Measurements from ENCODE around the gene C12orf60.
A peak's percentile ranks its signal among the peaks of the same experiment; 100 is the strongest.

Gene C12orf60

DNA sequence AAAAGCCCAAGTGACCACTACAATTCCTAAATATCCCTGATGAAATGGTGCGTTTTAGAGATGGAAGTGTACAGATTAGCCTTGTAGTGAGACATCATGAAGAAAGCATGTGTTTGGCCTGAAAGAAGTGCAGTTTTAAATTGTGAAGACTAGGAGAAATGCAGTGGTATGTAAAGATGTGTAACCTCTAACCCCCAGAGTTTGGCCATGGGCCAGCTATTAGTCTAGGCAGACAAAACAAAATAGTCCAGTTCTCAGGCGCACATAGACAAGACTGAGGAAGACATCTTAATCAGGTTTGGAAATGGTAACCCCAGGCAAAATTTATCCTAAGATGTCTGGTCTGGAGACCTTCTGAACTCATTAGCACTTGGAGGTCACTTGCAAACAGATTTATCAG lies 23.6 kb upstream of the C12orf60 start:
- no peak for DNase-seq

DNA sequence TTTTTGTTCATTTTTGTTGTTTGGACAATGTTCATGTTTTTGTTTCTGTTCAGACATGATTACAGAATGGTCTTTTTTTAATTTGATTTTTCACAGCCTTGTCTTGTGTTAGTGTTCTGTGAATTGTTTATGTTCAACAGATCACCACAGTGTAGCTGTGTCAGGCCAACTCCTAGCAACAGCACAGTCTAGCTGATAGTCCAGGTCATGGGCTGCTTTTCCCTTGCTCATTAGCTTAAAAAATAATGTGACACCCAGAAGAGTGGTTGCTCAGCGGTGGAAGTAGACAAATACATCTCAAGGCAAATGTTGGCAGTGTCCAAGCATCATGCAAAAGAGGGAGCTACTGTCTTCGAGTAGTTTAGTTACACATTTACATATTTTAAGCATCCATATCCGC lies 22.6 kb upstream of the C12orf60 start:
- DNase-seq: no peak

DNA sequence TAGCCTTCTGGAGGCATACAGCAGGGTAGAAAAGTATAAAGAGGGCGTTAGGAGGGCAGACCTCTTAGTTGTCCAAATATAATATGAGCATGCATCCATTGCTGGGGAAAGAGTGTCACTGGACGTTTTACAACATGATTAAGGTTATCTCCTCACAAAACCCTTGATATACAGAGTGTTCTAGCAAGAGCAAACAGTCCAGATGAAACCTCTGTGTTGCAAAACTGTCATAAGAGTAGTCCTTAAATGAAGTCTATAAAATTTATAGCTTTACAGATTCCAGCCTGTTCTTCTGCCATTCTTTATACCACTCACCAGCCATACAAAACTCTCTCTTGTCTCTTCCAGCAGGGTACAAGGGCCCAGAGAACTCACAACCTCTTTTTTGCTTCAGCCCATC lies 21.9 kb upstream of the C12orf60 start:
- DNase-seq: no peak

DNA sequence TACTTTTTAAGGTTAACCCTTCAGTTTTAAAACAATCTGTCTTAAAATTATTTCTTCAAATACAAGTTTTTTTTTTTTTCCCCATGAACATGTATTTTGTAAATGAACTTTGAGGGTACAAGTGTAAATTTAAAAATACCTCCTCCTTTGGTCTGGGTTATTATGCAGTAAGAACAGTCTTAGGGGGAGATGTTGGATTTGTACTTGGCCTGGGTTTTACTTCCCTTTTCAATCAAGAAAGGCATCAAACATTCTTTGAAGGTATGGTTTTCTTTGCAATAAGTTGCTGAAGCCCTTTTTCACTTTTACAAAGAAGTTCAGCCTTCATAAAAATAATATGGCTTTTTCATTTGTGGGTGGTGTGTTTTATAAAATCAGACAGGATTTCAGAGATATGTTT lies 20.7 kb upstream of the C12orf60 start:
- no peak for DNase-seq

DNA sequence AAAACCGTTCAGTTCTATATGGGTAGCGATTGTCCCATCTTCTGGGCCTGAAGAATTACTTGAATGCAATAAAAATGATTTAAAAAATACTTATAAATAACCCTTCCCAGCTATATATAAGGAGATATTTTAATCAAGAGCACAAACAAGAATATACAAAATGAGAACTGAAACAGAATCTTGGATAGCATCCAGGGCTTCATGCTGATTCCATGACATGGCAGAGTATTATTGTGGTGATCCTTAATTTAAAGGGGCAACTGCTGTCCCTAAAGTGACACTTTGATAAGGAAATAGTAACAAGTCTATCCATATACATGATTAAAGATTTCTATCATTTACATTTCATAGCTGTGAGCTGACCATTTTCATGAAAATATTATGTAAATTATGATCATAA lies 19.0 kb upstream of the C12orf60 start:
- DNase-seq: no peak

DNA sequence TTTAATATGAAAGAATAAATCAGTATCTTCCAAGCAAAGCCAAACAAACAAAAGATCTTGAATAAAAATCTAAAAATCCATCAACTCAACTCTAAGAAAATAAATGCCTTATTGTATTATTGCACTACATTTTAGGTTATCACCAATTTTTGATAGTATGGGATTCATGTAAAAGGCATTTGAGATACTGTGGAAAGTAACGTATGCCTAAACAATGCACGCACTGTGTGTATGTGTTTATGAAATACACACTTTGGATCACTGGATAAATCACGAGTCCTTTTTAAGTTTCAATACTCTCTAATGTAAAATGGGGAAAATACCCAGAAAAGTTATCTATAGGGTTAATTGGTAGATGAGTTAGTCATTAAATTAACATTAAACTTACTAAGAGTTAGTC lies 17.9 kb upstream of the C12orf60 start:
- DNase-seq: no peak

DNA sequence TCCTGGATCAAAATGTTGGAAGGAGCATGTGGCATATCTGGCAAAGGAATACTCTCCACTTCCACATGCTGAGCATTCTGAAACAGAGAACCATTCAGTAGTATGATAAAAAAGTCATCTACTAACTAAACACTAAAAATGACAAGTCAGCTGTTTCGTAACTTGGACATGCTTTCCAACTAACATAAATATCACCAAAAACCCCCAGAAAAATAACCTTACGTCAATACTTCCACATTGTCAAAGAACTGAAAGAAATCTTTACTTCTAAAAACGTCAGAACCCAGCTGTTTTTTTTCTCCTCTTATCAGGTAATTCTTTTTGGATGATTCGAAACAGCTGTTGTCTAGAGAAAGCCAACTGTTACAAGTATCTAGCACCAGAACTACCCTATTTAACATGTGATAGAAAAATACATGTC lies 8.4 kb upstream of the C12orf60 start:
- DNase-seq: no peak

DNA sequence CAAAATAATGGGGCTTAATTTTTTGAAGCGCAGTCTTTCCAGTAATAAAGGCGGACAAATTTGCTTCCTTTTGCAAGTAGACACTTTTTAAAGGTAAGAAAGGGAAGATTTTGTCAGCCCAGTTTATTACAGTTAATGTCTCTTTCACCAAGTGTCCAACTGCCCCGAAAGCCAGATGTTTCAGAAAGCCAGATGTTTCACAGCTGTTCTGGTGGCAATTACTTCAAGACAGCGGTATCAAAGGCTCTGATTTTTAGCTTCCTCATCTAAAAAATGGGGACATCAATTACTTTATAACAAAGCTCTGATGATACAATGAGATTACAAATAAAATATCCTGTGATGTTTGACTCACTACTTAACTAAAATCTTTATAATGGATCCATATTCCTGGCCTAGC lies 1.2 kb upstream of the C12orf60 start:
- no peak for DNase-seq

DNA sequence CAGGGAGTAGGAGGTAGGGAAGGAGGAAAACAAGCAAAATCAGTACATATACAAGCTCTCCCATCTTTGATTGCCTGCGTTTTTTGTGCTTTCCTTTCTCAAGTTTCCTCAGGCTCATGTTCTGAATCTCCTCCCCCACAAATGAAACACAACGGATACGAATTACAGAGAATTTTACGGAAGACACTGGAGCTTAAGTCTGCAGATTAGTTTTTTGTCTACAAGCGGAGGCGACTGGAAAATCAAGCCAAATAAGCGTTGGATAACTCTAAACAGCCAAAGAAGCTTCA lies 804 bp upstream of the C12orf60 start:
- peak; percentile 36 for DNase-seq

DNA sequence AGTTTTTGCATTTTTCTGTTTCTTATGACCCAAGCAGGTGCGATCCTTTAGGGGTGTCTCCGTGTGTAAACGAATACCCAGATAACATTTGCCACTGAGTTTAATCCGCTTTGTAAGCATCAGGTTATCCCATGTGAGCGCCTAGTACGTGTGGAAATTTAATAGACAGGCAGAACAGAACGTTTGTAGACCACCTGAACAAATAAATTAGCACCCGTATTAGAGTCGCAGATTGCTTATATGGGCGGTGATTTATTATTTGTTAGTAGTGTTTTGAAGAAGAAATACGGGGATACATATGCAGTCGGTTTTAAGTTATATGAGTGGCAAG lies 325 bp downstream of the C12orf60 start:
- peak; percentile 87 for DNase-seq

DNA sequence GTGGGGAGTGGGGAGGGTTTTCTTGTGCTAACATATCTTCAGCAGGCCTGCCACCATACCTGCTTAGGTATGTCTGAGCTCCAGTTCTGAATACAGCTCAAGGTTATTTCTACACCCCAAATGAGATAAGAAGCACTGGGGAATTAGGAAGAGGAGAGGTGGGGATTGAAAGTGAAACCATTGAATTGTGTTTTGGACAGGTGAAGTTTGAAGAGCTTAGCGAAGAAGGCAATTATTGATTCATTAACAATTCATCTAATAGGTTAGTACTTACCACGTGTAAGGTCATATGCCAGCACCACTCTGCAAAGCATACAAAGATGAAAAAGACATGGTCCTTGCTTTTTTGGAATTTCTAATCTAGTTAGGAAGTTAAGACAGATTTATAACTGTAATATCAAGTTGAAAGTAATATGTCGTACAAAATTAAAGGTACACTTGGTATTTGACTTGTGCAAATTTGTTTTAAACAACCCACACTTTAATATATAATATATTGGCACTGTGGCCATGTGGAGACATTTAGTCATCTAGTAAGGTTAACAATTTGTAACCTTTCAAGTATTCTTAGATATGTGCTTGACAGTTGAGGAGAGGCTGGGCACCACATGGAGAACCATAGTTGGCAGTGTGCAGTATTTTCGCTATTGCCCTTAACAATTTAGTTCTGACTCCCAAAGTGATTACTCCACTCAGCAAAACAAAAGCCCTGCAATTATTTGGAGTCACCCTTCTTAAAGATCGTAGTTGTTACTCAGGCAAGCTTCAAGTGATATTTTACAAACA lies 6.9 kb downstream of the C12orf60 start:
- no peak for DNase-seq

DNA sequence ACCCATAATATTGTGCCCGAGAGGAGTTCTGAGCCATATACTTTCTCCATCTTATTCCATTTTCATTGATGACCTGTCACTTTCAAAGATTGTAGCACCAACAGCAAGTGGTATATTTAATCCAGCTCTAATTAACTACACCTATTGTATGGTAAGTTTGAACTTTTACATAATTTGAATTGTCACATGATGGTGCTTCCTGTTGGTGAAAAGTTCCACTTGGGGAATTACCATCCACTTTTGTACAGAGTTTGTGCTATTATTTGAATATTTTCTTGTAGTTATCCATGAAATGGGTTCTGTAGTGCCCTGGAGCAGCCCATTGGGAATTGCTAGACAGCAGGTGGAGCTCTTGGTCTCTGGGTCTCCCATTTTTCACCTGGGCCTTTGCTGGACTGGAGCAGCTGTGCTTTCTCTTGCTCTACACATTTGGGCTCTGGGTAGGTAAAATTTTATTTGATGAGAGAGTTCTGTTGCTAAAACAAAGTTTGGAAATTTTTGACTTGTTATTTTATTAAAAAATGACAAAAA lies 7.5 kb downstream of the C12orf60 start:
- peak; percentile 21 for DNase-seq

DNA sequence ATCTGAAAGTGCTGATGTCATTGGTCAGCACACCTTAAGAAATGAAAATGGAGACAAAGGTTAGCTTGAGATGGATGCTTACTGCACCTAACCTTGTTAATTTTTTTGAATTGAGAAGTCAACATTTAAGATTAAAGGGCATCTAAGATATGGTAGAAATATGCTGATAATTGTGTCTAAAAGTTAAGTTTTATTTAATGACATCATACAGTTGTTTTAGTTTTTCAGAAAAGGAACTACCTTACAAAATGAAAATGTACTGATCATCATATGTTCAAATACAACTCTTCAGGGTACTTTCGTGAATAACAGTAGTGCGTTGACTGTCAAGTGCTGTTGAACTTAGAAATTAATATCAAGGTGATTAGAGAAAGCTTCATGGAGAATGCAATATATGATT lies 8.0 kb downstream of the C12orf60 start:
- no peak for DNase-seq

DNA sequence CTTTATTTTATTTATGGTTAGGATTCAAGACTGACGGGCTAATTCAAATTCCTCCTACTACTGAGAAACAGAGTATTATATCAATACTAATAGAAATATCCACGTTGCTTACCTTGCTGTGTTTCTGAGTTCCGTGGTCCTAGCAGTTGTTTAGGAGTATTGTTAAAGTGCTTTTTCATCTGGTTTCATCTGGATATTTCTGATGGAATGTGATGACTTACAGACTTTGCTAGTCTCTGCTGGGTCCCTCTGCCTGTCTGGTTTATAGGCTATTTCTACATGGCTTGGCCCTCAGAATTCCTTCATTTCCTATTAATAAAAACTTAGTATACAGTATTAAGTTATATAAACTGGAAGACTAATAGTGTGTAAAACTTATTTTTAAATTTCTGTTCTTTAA lies 10.5 kb downstream of the C12orf60 start, which contains the start of gene SMCO3:
SMCO3 (minus strand) TSS at position 169 of the 400 bp plus-strand sequence. CDS start 7,502 bp downstream, outside the sequence.
- no peak for DNase-seq

DNA sequence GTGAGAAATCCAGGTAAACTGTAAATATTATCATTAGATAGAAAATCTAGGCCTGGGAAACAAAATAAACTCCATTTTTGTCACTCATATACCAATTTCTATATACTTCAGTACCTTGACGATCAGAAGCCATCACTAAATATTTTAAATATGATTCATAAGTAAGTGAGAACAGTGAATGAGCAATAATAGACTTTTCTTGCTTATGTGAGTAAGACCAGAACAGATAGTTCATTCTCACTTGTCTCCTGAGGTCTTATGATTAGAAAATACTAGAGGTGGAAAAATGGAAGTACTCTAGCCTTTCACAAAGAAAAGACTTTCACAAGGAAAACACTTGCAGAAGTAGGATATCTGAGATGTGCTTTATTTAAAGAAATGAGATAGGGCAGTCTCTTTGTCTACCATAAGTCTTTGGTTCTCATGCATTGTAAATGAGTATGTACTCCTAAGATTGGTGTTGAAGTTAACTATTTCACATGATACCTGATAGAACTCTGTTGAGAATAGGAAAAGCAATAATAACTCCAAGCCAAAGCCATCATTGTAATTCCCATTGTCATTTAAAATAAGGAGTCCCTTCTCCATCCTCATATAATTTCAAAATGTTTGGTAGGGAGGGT lies 20.7 kb downstream of the C12orf60 start:
- no peak for DNase-seq

DNA sequence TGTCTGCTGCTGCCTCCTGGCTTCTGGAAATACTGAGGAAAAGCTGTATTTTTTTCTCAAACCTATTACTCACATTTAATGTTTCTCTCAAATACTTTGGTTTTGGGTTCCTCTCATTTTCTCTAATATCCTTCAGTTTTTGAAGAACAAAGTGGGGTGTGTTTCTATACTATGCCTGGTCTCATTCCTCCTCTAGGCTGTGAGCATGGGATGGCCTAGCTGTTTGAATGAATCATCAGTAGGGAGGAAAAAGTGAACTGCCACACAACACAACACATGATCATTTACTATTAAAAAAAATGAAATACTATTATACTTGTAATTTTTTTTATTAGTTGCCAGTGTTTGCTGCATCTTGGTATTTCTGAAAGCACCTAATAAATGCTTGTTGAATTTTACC lies 21.8 kb downstream of the C12orf60 start:
- DNase-seq: no peak

DNA sequence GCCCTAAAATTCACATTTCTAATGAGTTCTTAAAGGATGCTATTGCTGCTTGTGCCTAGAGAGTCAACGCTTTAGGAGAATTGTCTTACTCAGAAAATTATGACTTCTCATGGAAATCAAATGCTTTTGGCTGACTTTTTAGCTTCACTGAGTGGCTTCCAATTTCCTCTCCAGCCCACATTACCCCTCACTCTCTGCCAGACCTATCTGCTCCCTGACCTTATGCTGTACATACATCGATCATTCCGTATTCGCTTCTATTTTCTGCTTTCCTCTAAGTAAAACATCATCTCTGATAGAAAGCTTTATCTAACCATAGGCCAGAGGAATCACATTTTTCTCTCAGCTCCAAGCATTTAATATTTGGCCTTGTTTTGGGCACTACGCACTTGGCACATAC lies 23.0 kb downstream of the C12orf60 start:
- DNase-seq: no peak

DNA sequence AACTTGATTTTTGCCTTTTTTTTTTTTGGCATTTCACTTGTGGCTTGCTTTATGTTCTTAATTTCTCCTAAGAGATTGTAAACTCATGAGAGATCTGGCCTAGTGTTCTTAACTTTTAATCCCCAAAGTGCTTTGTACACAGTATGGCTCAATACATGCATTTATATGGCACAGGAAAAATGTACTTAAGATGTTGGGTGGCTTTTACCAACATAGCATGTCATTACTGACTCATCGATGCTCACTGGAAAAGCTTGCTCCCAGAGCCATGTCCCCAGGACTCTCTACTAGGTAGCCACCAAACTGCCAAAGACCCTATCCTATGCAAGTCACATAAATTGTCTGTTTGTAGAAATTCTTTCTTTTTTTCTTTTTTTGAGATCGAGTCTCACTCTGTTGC lies 23.6 kb downstream of the C12orf60 start:
- DNase-seq: no peak

DNA sequence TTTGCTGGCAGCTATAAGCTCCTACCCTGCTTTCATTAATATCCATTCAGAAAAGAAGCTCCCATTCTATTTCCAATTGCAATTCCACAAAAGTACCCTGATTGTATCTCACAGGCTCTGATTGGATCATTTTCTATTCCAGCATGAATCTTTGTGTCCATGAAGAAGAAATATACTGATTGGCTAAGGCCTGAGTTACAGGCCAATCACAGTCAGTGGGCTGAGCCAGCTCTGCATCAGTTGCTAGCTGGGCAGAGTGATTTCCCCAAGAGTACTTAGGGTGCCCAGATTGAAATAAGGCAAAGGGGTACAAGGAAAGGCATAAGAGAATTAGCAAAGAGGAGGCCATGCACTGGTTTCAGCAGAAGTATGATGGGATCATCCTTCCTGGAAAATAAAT lies 25.4 kb downstream of the C12orf60 start:
- no peak for DNase-seq

DNA sequence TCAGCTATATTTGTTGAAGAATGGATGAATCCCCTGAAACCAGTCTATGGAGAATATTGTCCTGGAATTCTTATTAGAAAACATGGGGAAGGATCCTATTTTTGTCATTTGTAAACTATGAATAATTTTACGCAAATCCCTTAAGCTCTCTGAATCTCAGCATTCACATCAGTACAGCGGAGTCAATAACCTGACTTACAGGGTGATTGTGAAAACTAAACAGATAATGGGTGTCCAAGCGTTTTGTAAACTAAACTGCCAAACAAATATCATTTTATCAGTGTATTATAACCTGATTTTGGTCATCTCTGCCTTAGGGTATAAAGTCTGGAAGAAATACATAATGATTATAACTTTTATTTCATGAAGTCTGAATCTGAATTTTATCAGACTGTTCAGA lies 29.9 kb downstream of the C12orf60 start:
- no peak for DNase-seq

DNA sequence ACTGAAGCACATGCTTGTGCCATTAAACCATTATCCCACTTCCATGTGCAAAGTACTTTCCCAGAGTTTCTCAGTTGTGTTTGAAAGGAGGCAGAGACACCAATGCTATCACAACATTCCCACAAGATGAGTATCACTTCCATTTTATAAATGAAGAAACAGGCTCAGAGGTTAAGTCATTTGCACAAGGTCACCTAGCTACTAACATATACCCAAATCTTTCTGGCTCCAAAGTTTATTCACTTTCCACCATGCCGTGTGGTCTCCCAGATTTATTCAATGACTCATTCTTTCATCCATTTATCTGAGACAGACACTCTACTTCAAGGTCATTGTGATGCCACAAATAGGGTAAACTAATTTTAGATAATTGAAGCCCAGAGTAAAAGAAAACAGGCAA lies 30.5 kb downstream of the C12orf60 start:
- no peak for DNase-seq

DNA sequence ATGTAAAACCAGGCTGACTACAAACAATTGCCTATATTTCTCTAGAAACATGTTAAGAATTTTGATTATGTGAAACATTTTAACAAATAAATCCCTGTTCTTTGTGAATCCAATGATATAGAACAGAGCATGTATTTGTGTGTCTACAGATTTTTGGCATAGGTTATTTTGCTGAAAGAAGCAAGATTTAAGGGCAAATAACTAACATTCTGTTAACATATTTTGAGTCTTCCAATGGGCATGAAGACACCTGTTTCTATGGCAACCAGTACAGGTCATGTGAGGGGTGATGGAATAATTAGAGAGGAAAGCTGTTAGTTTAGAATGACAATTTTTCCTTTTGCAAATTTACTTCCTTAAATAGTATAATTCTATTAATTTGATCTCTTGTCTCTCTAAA lies 31.0 kb downstream of the C12orf60 start:
- no peak for DNase-seq

DNA sequence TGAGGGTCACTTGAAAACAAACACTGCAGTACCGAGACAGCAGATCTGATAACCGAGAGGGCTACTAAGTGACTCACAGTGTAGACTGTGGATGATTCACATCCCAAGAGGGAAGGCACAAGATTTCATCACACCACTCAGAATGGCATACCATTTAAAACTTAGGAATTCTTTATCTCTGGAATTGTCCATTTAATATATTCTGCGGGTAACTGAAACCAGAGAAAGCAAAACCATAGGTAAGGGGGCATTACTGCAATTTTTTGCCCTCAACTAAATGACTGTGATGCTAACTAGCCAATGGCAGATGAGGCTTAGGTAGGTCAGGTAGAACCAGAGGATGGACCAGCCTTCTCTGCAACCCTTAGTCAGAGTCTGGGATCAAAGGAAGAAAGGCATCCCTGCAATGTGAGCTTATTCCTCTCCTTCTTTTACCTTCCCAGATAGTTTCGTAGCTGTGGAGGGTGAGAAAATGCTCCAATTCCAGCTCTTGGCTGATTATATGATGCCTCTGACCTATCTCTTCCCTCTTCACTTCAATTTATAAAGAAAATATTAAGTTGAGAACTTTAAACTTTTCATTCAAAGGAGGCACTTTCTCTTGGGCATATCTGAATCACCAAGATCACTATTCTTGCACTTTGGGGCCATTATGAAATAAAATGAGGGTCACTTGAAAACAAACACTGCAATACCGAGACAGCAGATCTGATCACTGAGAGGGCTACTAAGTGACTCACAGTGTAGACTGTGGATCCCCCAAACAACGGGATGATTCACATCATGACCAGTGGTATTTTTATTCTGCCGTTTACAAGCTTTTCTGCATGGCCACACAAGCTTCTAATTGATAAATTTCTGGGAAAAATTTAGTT lies 33.1 kb downstream of the C12orf60 start:
- DNase-seq: peak; percentile 86

DNA sequence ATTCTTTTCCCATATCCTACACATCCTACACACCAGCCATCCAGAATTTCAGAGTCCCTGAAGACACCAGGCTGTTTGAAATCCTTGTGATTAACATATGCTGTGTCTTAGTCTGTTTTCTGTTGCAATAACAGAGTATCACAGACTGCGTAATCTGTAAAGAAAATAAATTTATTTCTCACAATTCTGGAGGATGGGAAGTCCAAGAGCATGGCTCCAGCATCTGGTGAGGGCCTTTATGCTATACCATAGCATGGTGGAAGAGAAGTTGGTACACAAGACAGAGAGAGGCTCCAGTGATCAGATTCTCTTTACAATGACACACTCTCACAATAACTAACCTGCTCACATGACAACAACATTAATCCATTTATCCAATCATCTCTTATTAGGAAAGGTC lies 35.8 kb downstream of the C12orf60 start:
- DNase-seq: no peak
